Esophagus squamous epithelium (tissue), 5 donors: ENCODE data around the gene DST. TPM values are rescaled to one million over a fixed set of nuclear protein-coding genes. Genes with fewer than 3 reads are reported as not detected.
A peak's percentile ranks its signal among the peaks of the same experiment; 100 is the strongest.

Experiments
- DNase-seq: peaks from one replicate; lab custom pipeline; 2025; lab: John Stamatoyannopoulos, UW
- H3K27ac ChIP-seq, 4 donors: fragments of 200-600 bp; sonication (generic); one replicate each; pipeline ENCODE4 v1.5.1; 2016 to 2019; ENCODE audit warnings: mild to moderate bottlenecking in 1 of 4
- H3K27me3 ChIP-seq, 4 donors: fragments of 200-600 bp; sonication (generic); 1 replicate in 3 of 4; 2 replicates in 1 of 4; pipeline versions ENCODE4 v1.5.1 to v1.6.0; 2017 to 2021; ENCODE audit warnings: antibody characterized with exemption in 1 of 4
- H3K36me3 ChIP-seq, 3 donors: fragments of 200-600 bp; sonication (generic); one replicate each; pipeline ENCODE4 v1.5.1; 2016 to 2019
- H3K4me1 ChIP-seq, 3 donors: fragments of 200-600 bp; sonication (generic); one replicate each; pipeline ENCODE4 v1.5.1; 2017 to 2019
- H3K4me3 ChIP-seq, 4 donors: fragments of 200-600 bp; sonication (generic); 1 replicate in 3 of 4; 2 replicates in 1 of 4; pipeline ENCODE4 v1.5.1; 2016 to 2019; ENCODE audit warnings: mild to moderate bottlenecking in 2 of 4, moderate library complexity in 1 of 4
- H3K9me3 ChIP-seq, 3 donors: fragments of 200-600 bp; sonication (generic); one replicate each; pipeline ENCODE4 v1.5.1; 2016 to 2019
- POLR2A ChIP-seq, 4 donors: fragments of 450-650 bp; IDR thresholded peaks; one replicate each; pipeline ENCODE4 v1.6.1; 2017; ENCODE audit warnings: antibody characterized with exemption in 4 of 4, mild to moderate bottlenecking in 4 of 4, moderate library complexity in 3 of 4
- WGBS, 2 donors: methylation state at CpG; one replicate each; pipeline ENCODE4 v1.1.5; 2018; 5-methylcytosine and 5-hydroxymethylcytosine counted together
- intact Hi-C: fragments of 100-400 bp; cut with DNase I; formaldehyde crosslinking; loops from one replicate; pipeline ENCODE4 v1.15.0; 2022
- total RNA-seq, 4 donors: library from RNA; depleted of rRNA; stranded (reverse); fragments of >200 nt; gene quantifications; one replicate each; pipeline ENCODE4 v1.1.0, GENCODE V29; 2016
- TF ChIP-seq, protein P1 (sequence below), 6 experiments: fragments of 450-650 bp in 4 of 6; fragments of 200-600 bp in 2 of 6; sonication (generic) in 2 of 6; IDR thresholded peaks; one replicate each; pipeline ENCODE4 v1.5.1; 2016 to 2019; ENCODE audit warnings: antibody characterized with exemption in 6 of 6, mild to moderate bottlenecking in 4 of 6, moderate library complexity in 4 of 6
- donor health status: DM: yes; HTN: yes; CAD: no.

DST gene
- total RNA-seq, 4 donors from 2014 or later: 134 to 468 (median 175) TPM

DNA sequence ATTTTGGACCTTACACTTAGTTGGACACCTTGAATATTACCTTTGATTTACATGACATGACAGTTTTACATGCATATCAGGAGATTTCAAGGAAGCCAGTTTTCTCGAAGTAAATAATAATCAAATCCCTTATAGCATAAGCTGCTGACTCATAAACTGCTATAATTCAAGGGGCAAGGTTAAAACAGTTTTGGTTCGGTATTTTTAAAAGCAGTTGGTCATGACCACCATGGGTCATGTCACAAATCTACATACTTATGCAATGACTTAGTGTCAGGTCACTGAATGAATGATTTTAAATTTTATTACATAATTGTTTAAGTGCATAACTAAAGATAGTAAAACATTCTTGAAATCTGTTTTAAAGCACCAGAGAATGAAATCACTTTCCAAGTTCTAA is 158.0 kb downstream of the DST start:
- WGBS, 2 donors: 55 to 64% methylated on average over 2 of the region's 2 CpGs
- peak overlapping the region in 2 of 4 donors; percentile 17 to 30 for H3K27ac ChIP-seq

DNA sequence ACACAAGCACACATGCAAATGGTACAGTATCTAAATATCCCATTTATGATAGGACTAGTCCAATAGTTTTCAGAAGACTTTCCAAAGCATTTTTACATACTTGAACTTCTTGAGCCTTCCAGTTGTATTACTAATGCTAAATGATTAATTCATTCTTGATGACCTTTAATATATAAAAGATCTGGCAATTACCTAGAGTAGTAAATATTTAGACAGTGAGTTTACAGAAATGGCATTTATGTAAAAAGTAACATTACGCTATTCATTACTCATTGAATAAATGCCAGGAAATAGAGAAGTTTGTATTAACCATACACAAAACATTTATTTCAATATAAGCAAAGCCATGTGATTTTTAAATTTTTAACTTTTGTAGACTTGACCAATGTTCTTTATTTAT is 158.8 kb downstream of the DST start:
- intact Hi-C loops: no loop called here
- WGBS, 2 donors: 56 to 60% methylated on average over 1 of the region's 1 CpG

More for the DNA sequence above, 158.0 kb downstream of the DST start:
- Histone ChIP-seq H3K27me3 (no peaks in the 10 kb centered on the region), H3K4me1 (no peaks in the 10 kb centered on the region), H3K36me3 (peaks cover 0 to 80% (median 15%) of the 10 kb centered on the region in 3 donors), H3K4me3 (no peak overlapping the region), H3K9me3 (peaks cover 0 to under 1% (median 0%) of the 10 kb centered on the region in 3 donors)
- TF ChIP-seq, protein P1, sequence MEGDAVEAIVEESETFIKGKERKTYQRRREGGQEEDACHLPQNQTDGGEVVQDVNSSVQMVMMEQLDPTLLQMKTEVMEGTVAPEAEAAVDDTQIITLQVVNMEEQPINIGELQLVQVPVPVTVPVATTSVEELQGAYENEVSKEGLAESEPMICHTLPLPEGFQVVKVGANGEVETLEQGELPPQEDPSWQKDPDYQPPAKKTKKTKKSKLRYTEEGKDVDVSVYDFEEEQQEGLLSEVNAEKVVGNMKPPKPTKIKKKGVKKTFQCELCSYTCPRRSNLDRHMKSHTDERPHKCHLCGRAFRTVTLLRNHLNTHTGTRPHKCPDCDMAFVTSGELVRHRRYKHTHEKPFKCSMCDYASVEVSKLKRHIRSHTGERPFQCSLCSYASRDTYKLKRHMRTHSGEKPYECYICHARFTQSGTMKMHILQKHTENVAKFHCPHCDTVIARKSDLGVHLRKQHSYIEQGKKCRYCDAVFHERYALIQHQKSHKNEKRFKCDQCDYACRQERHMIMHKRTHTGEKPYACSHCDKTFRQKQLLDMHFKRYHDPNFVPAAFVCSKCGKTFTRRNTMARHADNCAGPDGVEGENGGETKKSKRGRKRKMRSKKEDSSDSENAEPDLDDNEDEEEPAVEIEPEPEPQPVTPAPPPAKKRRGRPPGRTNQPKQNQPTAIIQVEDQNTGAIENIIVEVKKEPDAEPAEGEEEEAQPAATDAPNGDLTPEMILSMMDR (IDR thresholded peaks at IDR 0.05): no peak
- intact Hi-C loops: no loop called here
- DNase-seq: no peak

GRCh38 chr6:56482525-56482924 is 160.2 kb downstream of the DST start:
- 81 to 83% methylated on average over 8 of the region's 8 CpGs for WGBS, 2 donors
- no peak overlapping the region for H3K27ac ChIP-seq
- H3K27me3 ChIP-seq: no peaks in the 10 kb centered on the region
- intact Hi-C loops: no loop called here
- no peak for DNase-seq
- peaks cover 0 to 83% (median 15%) of the 10 kb centered on the region in 3 donors for H3K36me3 ChIP-seq
- H3K9me3 ChIP-seq: peaks cover 0 to 4% (median 0%) of the 10 kb centered on the region in 3 donors
- H3K4me3 ChIP-seq: no peak overlapping the region
- no peaks in the 10 kb centered on the region for H3K4me1 ChIP-seq
- TF ChIP-seq, protein P1 (IDR thresholded peaks at IDR 0.05): no peak
- TF ChIP-seq POLR2A (IDR thresholded peaks at IDR 0.05): no peak

More for the DNA sequence above, 158.8 kb downstream of the DST start:
- Histone ChIP-seq H3K4me3 (no peak overlapping the region), H3K36me3 (peaks cover 0 to 84% (median 15%) of the 10 kb centered on the region in 3 donors), H3K27me3 (no peaks in the 10 kb centered on the region), H3K4me1 (no peaks in the 10 kb centered on the region), H3K27ac (no peak overlapping the region), H3K9me3 (peaks cover 0 to 4% (median 0%) of the 10 kb centered on the region in 3 donors)
- no peak for DNase-seq
- TF ChIP-seq, protein P1 (IDR thresholded peaks at IDR 0.05): no peak
- no peak for TF ChIP-seq POLR2A (IDR thresholded peaks at IDR 0.05)

DNA sequence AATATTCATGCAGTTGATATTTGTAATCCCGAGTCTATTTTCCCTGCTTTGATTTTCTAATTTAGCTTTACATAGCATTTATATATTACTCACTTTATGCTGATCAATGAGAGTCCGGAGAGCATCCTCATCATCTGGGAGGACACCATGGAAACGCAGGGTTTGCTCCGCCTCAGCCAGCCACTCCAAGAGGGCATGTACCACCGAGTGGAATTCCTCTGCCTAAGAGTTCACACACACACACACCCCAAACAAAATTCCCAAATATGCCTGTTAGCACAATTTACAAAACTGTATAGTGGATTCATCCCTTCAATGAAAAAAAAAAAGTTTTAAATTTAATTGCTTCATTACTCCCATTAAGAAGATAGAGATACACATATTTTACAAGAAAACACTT is 160.7 kb downstream of the DST start:
- Histone ChIP-seq H3K4me1 (no peaks in the 10 kb centered on the region), H3K27me3 (no peaks in the 10 kb centered on the region), H3K9me3 (peaks cover 0 to 4% (median 0%) of the 10 kb centered on the region in 3 donors), H3K36me3 (peaks cover 0 to 83% (median 15%) of the 10 kb centered on the region in 3 donors), H3K27ac (no peak overlapping the region), H3K4me3 (no peak overlapping the region)
- TF ChIP-seq, protein P1 (IDR thresholded peaks at IDR 0.05): no peak
- 65 to 81% methylated on average over 5 of the region's 5 CpGs for WGBS, 2 donors
- DNase-seq: no peak
- intact Hi-C loops: no loop called here

DNA sequence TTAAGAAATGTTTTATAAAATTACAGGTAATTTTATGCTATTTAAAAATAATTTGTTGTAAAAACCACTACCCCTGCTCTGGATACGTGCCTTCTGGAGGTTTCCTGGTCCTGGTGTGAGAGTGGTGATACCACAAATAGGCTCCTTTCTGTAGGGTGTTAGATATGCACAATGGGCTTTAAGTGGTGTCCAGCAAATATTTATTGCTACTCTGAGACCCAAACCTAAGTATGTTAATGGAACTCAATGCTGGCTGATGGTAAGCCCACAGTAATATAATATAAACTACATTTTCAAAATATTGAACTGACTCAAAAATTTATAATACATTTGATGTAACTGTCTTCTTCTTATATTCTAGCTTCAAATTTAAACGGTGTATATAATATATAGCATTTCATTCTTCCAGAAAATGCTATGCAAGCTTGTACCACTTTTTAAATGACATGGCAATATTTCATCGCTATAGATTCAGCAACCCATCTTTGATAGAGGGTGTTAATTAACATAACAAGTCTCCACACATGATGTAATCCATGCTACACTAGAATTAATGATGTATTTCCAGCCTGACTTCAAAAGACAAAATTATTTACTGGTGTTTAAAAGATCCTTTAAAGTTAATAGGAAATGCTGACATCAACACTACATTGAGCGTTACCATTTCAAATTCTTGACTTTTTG is 161.9 kb downstream of the DST start:
- 80 to 86% methylated on average over 4 of the region's 4 CpGs for WGBS, 2 donors
- Histone ChIP-seq H3K27me3 (no peaks in the 10 kb centered on the region), H3K9me3 (peaks cover 0 to 4% (median 0%) of the 10 kb centered on the region in 3 donors), H3K36me3 (peaks cover 0 to 85% (median 16%) of the 10 kb centered on the region in 3 donors), H3K27ac (no peak overlapping the region), H3K4me3 (no peak overlapping the region), H3K4me1 (peaks cover 0 to 10% (median 0%) of the 10 kb centered on the region in 3 donors)
- no peak for DNase-seq
- intact Hi-C loops: no loop called here
- TF ChIP-seq, protein P1 (IDR thresholded peaks at IDR 0.05): no peak
- TF ChIP-seq POLR2A (IDR thresholded peaks at IDR 0.05): no peak
